HPDE6-E6E7 (cell line): Measurements from ENCODE around the gene XAGE1B.
"Not testable (repeated sequence)": the region's sequence is repeated elsewhere in the genome, so short reads cannot be mapped to it uniquely, and the experiment has no call there.

Experiments
- DNase-seq: peaks from one replicate; pipeline ENCODE4 v3.0.0; 2011; ENCODE audit warnings: missing footprints; ENCODE audit errors: extremely low spot score

The XAGE1B gene

DNA sequence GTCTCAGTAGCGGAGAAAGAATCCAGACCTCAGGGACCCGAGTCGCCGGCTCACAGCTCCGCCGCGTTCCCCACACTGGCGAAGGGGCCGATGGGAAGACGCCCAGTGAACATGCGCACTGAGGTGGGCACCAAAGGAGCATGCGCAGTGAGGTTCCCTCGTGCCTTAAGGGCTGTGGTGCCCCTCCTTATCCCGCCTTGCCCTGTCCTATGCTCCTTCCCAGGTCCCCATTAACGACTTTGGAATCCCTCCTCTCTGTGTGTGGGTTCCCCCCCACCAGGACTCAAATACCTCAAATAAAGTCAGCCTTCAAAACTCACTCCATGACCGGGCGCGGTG lies at the start of gene XAGE1B:
Gene XAGE1B, minus strand, starts transcription at position 77 of the 339 bp plus-strand sequence. CDS start 1,536 bp downstream, outside the sequence.
- not testable (repeated sequence) for DNase-seq

- DNase-seq: no peak
Measured at GRCh38 chrX:52563105-52563504, 46.2 kb upstream of the XAGE1B start.

DNA sequence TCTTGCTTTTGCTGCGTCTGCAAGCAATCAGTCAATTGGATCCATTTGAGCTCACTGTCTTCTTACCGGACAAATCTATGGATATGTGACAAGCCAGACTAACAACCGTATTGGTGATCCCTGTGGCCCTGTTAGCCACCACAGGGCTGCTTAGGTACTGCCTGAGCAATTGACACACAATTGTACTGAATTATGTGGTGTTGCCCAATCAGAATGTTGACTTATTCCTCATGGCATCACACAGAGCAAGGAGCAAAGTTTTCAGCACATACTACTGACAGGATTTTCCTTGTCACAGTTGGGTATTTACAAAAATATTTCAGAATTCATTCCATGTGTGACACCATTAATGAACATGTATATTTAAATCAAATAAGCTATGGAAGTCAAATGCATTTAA lies 41.3 kb upstream of the XAGE1B start:
- DNase-seq: no peak

DNA sequence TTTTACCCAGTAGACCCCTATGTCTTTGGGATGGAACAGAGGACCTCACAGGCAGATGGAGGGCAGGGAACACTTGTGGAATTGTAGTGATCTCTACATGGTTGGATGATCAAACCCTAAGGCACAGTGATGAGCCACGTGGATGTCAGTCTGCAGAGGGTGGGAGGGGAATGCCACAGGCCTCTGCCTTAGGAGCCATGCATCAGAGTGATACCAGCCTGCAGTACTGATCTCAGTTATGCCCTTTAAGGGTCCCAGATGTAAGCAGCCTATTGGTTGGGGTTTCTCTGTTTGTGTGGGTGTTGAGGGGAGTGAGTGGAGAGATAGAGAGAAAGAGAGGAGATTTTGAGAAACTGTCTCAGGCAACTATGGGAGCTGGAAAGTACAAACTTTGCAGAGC lies 39.9 kb upstream of the XAGE1B start:
- no peak for DNase-seq

- DNase-seq: no peak
Measured at GRCh38 chrX:52553995-52554642, 37.3 kb upstream of the XAGE1B start.

DNA sequence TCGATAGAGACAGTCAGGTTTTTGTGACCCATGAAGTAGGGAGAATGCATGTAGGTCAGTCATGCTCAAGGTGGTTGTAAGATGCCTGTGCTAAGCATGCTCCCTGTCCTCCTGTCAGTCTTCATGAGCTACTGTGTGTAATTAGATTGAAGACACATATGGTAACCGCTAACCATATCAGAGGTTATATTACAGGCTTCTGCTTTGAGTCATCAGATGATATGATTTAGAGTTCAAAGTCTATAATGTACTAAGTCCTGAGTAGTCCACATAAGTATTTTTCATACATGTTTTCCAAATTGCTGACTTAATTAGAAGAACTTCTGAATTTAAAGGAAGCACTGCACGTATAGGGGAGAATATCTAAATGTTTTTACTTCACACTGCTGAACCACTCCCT lies 31.9 kb upstream of the XAGE1B start:
- DNase-seq: not testable (repeated sequence)

DNA sequence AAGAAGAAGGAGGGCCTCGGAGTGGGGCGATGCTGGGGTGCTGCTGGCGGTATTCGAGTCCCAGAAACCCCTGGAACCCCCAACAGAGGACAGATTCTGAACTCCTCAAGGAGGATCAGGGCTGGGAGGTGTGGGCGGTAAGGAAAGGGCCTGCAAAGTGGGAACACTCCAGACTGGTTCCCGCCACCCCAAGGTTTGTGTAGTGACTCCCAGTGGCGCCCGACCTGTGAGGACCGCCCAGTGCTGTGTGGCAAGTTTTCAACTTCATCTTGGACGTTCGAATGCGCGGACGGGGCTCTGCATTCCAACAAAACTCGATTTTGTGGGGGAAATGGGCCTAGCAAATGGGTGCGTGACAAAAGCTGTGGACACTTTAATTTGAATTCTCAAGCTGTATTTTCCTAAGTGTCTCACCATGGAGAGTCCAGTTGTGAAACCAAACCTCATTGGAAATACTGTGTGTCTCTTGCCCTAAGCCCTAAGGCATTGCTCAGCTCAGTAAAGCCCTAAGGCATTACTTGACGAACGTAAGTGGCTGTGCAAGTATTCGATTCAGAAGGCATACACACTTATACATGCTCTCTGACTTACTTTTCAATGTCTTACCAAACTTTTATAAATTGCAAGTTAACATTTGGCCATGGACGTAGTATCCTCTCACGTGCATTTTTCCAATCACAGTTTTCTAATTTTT lies 27.4 kb upstream of the XAGE1B start:
- no peak for DNase-seq

GRCh38 chrX:52542311-52542710 lies 25.4 kb upstream of the XAGE1B start:
- no peak for DNase-seq

DNA sequence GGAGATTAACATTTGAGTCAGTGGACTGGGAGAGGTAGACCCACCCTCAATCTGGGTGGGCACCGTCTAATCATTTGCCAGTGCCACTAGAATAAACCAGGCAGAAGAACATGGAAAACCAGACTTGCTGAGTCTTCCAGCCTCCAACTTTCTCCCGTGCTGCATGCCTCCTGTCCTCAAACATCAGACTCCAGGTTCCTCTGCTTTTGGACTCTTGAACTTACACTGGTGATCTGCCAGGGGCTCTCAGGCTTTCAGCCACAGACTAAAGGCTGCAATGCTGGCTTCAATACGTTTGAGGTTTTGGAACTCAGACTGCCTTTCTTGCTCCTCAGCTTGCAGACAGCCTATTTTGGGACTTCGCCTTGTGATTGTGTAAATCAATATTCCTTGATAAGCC lies 24.2 kb upstream of the XAGE1B start:
- not testable (repeated sequence) for DNase-seq

DNA sequence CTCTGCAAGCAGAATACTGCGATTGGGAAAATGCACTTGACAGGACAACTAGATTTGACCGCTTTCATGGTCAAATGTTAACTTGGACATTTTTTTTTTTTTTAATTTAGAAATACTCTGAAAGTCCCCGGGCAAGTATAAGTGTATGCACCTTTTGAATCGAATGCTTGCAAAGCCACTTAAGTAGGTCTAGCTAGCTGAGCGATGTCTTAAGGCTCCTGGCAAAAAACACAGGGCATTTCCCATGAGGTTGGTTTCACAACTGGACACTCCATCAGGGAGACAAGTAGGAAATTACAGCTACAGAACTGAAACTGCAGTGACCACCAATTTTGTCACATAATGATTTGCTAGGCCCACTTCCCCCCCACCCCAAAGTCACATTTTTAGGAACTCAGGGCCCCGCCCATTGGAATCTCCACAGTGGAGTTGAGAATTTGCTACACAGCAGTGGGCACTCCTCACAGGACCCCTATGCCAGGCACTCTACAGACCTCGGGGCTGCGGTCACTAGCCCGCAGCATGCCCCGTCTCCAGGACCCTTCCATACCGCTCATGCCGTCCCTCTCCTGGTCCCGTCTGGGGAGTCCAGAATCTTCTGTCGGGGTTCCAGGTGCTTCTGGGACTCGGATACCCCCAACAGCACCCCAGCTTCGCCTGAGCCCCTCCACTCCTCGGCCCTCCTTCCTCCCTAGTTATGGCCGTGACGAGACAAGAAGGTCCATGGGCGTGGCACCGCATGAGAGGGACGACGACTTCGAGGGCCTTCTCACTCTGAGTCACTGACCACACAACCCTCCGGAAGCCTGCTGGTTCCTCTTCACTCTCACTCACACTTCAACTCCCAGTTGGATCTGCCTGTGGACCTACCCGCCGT lies 515 bp downstream of the XAGE1B start:
- not testable (repeated sequence) for DNase-seq

DNA sequence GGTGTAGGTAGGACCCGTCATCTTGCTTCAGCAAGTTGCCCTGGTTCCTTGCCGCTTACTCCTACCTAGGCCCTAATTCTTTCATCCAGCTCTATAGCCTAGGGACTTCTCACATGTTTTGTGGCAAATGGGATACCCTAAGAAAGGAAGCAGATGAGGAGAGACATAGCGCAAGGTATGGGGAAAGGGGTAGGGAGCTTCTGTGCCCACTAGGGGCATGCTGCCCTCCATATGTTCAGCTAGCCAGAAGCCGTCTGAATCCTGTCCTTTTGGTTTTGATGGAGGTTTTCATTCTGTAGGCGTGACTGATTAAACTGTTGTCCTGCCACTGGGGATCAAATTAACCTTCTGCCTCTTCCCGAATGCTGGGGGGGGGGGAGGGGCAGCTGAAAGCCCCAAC lies 5.7 kb downstream of the XAGE1B start:
- not testable (repeated sequence) for DNase-seq

DNA sequence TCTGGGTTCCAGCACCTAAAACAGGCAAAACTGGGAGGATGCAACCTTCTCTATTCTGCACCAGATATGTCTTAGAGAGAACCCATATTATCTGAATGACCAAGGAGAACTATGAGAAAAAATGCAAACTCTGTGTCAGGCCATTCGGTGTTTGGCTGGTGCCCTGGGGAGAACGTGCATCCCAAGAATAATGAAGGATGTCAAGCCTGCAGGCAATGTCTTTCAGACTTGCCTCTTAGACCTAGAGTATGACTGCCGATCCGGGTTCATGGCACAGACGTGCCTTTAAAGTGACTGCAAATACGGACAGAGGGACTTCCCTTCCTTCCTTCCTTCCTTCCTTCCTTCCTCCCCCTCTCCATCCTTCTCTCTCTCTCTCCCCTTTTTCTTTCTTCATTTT lies 6.9 kb downstream of the XAGE1B start:
- DNase-seq: no peak

DNA sequence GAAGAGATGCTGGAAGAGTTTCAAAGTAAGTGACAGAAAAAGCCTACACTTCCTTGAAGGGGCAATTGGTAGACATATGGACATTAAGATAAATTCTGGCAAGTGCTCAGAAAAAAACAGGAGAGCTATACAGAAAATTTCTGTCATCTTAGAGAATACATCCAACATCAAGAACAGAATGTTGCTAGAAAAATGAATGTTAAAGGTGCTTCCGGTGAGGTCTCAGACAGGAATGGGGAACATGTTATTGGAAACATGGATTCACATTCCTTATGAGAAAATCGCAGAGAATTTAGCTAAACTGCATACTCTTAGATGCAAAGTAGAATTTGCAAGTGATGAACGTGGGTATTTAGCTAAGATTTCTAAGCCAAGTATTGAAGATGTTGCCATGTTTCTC lies 9.5 kb downstream of the XAGE1B start:
- DNase-seq: no peak

- DNase-seq: no peak
Measured at GRCh38 chrX:52504551-52504950, 12.3 kb downstream of the XAGE1B start.

DNA sequence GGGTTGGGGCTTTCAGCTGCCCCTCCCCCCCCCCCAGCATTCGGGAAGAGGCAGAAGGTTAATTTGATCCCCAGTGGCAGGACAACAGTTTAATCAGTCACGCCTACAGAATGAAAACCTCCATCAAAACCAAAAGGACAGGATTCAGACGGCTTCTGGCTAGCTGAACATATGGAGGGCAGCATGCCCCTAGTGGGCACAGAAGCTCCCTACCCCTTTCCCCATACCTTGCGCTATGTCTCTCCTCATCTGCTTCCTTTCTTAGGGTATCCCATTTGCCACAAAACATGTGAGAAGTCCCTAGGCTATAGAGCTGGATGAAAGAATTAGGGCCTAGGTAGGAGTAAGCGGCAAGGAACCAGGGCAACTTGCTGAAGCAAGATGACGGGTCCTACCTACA lies 15.5 kb downstream of the XAGE1B start:
- not testable (repeated sequence) for DNase-seq

DNA sequence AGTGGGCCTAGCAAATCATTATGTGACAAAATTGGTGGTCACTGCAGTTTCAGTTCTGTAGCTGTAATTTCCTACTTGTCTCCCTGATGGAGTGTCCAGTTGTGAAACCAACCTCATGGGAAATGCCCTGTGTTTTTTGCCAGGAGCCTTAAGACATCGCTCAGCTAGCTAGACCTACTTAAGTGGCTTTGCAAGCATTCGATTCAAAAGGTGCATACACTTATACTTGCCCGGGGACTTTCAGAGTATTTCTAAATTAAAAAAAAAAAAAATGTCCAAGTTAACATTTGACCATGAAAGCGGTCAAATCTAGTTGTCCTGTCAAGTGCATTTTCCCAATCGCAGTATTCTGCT lies 20.5 kb downstream of the XAGE1B start:
- DNase-seq: not testable (repeated sequence)

DNA sequence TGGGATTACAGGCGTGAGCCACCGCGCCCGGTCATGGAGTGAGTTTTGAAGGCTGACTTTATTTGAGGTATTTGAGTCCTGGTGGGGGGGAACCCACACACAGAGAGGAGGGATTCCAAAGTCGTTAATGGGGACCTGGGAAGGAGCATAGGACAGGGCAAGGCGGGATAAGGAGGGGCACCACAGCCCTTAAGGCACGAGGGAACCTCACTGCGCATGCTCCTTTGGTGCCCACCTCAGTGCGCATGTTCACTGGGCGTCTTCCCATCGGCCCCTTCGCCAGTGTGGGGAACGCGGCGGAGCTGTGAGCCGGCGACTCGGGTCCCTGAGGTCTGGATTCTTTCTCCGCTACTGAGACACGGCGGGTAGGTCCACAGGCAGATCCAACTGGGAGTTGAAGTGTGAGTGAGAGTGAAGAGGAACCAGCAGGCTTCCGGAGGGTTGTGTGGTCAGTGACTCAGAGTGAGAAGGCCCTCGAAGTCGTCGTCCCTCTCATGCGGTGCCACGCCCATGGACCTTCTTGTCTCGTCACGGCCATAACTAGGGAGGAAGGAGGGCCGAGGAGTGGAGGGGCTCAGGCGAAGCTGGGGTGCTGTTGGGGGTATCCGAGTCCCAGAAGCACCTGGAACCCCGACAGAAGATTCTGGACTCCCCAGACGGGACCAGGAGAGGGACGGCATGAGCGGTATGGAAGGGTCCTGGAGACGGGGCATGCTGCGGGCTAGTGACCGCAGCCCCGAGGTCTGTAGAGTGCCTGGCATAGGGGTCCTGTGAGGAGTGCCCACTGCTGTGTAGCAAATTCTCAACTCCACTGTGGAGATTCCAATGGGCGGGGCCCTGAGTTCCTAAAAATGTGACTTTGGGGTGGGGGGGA lies 21.1 kb downstream of the XAGE1B start, which contains the start of gene XAGE1A:
Gene XAGE1A, plus strand, starts transcription at position 264 of the 874 bp plus-strand sequence. CDS start 1,554 bp downstream, outside the sequence.
- not testable (repeated sequence) for DNase-seq

DNA sequence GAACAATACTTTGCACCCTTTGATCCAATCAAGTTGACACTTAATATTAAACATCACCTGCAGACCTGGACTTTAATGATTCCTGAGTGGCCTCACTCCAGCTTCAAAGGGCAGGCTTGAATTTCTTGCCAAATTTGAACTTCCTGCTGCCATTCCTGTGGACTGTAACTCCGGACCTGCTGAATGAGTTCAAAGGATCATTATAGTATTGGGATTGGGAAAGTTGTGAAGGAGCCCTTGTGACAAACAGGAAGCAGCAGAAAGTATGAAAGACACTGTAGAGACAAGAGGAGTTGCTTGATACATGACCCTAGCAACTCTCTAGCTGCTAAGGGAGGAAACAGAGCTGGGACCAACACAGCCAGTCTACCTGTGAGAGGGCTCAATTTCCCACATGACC lies 45.6 kb downstream of the XAGE1B start:
- DNase-seq: not testable (repeated sequence)
